DND-41 (cell line): ENCODE results near the gene KBTBD13.

Experiments used
- ATAC-seq: fragments of 200-7000 bp; cut with Tn5 transposase; 3 replicates; pipeline ENCODE4 v1.9.1; 2021; ENCODE audit warnings: low read depth; ENCODE audit not compliant: insufficient read depth
- DNase-seq: peaks from one replicate; pipeline ENCODE4 v3.0.0-alpha.2; 2020
- H2AFZ ChIP-seq: 2 replicates; pipeline ENCODE4 v1.6.0; 2012; ENCODE audit warnings: low read depth, low read length
- H3K27ac ChIP-seq: 2 replicates; pipeline ENCODE4 v1.5.1; 2012; ENCODE audit warnings: low read length, inconsistent platforms
- H3K27me3 ChIP-seq: fragments of 200-600 bp; sonication (generic); 2 replicates; pipeline ENCODE4 v1.6.0; 2012; ENCODE audit warnings: low read length, mild to moderate bottlenecking, inconsistent platforms; ENCODE audit not compliant: insufficient read depth, poor library complexity
- H3K36me3 ChIP-seq: 2 replicates; pipeline ENCODE4 v1.5.1; 2012; ENCODE audit warnings: low read length, inconsistent platforms; ENCODE audit not compliant: insufficient read depth
- H3K4me1 ChIP-seq: 2 replicates; pipeline ENCODE4 v1.5.1; 2012; ENCODE audit warnings: mild to moderate bottlenecking, low read length; ENCODE audit not compliant: insufficient read depth
- H3K4me2 ChIP-seq: 2 replicates; pipeline ENCODE4 v1.6.0; 2012; ENCODE audit warnings: mild to moderate bottlenecking, moderate library complexity, low read length, inconsistent platforms; ENCODE audit not compliant: insufficient read depth
- H3K4me3 ChIP-seq, 2 experiments: fragments of 200-600 bp in 1 of 2; shearing (Covaris generic) in 1 of 2; 2 replicates each; pipeline ENCODE4 v1.5.1; 2012 to 2016; ENCODE audit warnings: inconsistent platforms in 2 of 2, low read length in 2 of 2, mild to moderate bottlenecking in 2 of 2, low read depth in 1 of 2, moderate library complexity in 1 of 2
- H3K79me2 ChIP-seq: 2 replicates; pipeline ENCODE4 v1.6.0; 2012; ENCODE audit warnings: low read length, inconsistent platforms; ENCODE audit not compliant: insufficient read depth
- H3K9ac ChIP-seq: 2 replicates; pipeline ENCODE4 v1.6.0; 2012; ENCODE audit warnings: low read depth, mild to moderate bottlenecking, inconsistent platforms, low read length, moderate library complexity
- H3K9me3 ChIP-seq: 2 replicates; pipeline ENCODE4 v1.5.1; 2012; ENCODE audit warnings: low read length, moderate library complexity, mild to moderate bottlenecking, inconsistent platforms; ENCODE audit not compliant: insufficient read depth, severe bottlenecking
- H4K20me1 ChIP-seq: 2 replicates; pipeline ENCODE4 v1.6.0; 2012; ENCODE audit warnings: low read length; ENCODE audit not compliant: insufficient read depth
- EZH2 ChIP-seq: IDR thresholded peaks from 3 replicates; pipeline ENCODE4 v1.6.1; 2012; ENCODE audit warnings: borderline replicate concordance, low read depth, mild to moderate bottlenecking, moderate library complexity, low read length, inconsistent platforms; ENCODE audit not compliant: severe bottlenecking
- TF ChIP-seq, protein P1 (sequence below): IDR thresholded peaks from 2 replicates; pipeline ENCODE4 v1.5.1; 2012; ENCODE audit warnings: borderline replicate concordance, low read length, moderate library complexity, mild to moderate bottlenecking; ENCODE audit not compliant: poor library complexity, severe bottlenecking; ENCODE audit errors: extremely low read depth

Gene KBTBD13

DNA sequence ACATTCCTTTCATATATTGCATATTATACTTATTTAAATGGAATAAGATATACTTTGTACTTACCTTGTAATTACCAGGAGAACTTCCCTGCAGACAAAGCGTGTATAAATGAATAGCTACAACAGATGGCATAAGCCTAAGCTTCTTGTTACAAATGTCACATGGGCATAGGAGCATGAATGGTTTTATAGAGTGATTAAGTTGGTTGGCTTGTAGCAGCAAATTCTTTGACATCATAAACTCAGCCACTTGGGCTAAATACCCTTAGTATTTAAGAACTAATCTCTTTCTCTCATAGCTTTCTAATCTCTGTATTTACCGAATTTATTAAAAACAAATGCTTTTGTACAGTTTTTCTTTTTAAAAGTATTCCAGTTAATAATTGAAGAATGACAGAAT lies 38.5 kb downstream of the KBTBD13 start, which contains the start of gene UBAP1L:
TSS of gene UBAP1L (minus strand) at position 115 of the 400 bp plus-strand sequence. CDS start 8,985 bp downstream, outside the sequence.
- Histone ChIP-seq H3K4me3 (no peak within 1 kb of the TSS), H3K27me3 (no peaks in the 10 kb centered on the region), H3K4me2 (no peak within 1 kb of the TSS), H3K4me1 (no peaks in the 10 kb centered on the region), H3K36me3 (peaks cover 65% of the 10 kb centered on the region), H3K27ac (no peak within 1 kb of the TSS), H3K9ac (no peak within 1 kb of the TSS), H3K9me3 (no peaks in the 10 kb centered on the region), H2AFZ (no peak within 1 kb of the TSS), H3K79me2 (no peaks in the 10 kb centered on the region), H4K20me1 (no peaks in the 10 kb centered on the region; the same call in 1 of the 2 replicates)
- DNase-seq (no peak), ATAC-seq (no peak)
- TF ChIP-seq, protein P1, sequence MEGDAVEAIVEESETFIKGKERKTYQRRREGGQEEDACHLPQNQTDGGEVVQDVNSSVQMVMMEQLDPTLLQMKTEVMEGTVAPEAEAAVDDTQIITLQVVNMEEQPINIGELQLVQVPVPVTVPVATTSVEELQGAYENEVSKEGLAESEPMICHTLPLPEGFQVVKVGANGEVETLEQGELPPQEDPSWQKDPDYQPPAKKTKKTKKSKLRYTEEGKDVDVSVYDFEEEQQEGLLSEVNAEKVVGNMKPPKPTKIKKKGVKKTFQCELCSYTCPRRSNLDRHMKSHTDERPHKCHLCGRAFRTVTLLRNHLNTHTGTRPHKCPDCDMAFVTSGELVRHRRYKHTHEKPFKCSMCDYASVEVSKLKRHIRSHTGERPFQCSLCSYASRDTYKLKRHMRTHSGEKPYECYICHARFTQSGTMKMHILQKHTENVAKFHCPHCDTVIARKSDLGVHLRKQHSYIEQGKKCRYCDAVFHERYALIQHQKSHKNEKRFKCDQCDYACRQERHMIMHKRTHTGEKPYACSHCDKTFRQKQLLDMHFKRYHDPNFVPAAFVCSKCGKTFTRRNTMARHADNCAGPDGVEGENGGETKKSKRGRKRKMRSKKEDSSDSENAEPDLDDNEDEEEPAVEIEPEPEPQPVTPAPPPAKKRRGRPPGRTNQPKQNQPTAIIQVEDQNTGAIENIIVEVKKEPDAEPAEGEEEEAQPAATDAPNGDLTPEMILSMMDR, result no peak
- TF ChIP-seq EZH2, result no peak

DNA sequence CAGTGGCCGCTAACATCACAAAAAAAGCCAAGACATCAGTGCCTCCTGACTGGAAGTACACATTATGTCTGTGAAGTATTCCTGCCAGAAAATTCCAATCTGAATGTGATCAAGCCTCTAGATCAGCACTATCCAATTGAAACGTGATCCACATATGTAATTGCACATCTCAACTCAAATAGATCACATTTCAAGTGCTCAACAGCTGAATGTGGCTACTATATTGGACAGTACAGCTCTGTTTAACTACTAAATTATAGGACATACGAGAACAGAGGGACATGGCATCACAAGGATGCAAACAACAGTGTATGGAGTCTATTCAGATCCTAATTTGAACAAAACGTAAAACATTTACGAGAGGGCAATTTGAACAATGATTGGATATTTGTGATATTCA lies 39.0 kb downstream of the KBTBD13 start:
- ATAC-seq (no peak), DNase-seq (no peak)
- H3K79me2 ChIP-seq, result no peaks in the 10 kb centered on the region
- H2AFZ ChIP-seq, result no peak overlapping the region
- no peak overlapping the region for H3K4me2 ChIP-seq
- no peaks in the 10 kb centered on the region for H3K27me3 ChIP-seq
- no peaks in the 10 kb centered on the region; the same call in 1 of the 2 replicates for H4K20me1 ChIP-seq
- no peaks in the 10 kb centered on the region for H3K4me1 ChIP-seq
- no peaks in the 10 kb centered on the region for H3K9me3 ChIP-seq
- no peak for TF ChIP-seq EZH2
- TF ChIP-seq, protein P1, result no peak
- H3K4me3 ChIP-seq, result no peak overlapping the region
- H3K36me3 ChIP-seq, result peaks cover 67% of the 10 kb centered on the region
- H3K9ac ChIP-seq, result no peak overlapping the region
- no peak overlapping the region for H3K27ac ChIP-seq
